HL-60/S4 (cell line): ENCODE measurements around the gene SYCN.
"Not testable (repeated sequence)": the region's sequence is repeated elsewhere in the genome, so short reads cannot be mapped to it uniquely, and the experiment has no call there.

Source experiments
- in situ Hi-C: fragments of 300-500 bp; cut with MboI; formaldehyde crosslinking; loops from 2 replicates; pipeline ENCODE4 v1.14.3; 2022; ENCODE audit warnings: low sequenced_read_pairs

Gene SYCN, protein sequence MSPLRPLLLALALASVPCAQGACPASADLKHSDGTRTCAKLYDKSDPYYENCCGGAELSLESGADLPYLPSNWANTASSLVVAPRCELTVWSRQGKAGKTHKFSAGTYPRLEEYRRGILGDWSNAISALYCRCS

DNA sequence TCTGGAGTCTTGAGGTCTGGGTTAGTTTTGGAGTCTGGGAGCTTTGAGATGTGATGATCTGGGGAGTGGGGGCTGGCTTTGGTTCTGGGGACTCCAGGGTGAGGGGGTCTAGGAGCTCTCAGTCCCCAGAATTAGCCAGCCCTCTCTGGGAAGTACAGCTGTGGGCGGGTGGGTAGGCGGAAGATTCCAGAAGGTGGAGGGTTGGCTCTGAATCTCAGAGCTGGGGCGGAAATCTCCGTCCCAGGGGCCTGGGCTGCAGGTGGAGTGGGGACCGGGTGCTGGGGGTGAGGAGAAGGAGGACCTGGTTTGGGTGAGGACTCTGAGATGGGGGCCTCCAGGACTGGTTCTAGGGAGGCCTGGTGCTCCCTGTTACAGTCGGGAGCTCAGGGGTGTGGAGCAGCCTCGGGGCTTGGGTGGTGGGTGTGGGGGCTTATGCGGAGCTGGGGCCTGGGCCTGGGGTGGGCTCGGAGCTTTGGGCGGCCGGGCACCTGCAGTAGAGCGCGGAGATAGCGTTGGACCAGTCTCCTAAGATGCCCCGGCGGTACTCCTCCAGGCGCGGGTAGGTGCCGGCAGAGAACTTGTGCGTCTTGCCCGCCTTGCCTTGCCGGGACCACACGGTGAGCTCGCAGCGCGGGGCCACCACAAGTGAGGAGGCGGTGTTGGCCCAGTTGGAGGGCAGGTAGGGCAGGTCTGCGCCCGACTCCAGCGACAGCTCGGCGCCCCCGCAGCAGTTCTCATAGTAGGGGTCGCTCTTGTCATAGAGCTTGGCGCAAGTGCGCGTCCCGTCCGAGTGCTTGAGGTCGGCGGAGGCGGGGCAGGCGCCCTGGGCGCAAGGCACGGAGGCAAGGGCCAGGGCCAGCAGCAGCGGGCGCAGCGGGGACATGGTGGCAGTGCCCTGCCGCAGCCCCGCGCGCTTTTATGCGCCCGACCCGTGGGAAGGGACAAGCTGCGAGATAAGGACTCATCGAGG lies at the start of gene SYCN:
Gene SYCN (minus strand): TSS at position 892 of the 970 bp plus-strand sequence. CDS start 9 bp downstream, at position 883.
- in situ Hi-C loops: no loop called here

DNA sequence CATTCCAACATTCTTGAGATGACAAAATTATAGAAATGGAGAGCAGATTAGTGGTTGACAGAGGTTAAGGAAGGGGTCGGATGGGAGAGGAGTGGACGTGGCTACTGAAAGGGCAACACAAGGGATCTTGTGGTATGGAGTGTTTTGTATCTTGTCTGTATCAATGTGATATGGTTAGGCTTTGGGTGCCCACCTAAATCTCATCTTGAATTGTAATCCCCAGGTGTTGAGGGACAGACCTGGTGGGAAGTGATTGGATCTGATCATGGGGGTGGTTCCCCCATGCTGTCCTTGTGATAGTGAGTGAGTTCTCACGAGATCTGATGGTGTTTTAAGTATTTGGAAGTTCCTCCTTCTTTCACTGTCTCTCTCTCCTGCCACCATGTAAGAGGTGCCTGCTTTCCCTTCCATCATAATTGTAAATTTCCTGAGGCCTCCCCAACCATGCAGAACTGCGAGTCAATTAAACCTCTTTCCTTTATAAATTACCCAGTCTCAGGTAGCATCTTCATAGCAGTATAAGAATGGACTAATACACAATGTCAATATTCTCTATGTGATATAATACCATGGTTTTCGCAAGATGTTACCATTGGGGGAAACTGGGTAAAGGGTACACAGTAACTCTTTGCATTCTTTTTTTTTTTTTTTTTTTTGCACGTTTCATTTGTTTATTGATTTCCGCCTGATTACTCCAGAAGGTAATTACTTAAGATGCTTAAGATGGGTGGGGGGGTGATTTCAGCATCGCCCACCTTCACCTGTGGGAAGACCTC lies 49.5 kb upstream of the SYCN start:
- in situ Hi-C loops: no loop called here

DNA sequence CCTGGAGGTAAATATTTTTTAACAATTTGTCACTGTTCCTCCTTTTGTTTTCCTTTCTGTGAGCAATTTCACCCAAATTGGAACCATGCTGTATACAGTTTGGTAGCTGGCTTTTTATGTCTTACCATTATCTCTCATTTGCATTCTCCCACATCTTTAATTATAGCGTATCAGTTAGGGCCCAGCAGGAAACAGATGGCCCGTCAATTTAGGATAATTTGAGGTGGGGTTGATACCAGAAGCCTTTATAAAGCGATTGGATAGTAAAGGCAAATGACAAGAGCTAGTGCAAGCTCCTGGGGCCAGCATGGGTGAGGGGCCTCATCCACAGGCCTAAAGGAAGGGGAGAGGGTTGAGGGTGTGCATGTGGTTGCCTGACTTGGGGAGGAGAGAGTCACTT lies 48.4 kb upstream of the SYCN start:
- in situ Hi-C loops: no loop called here

DNA sequence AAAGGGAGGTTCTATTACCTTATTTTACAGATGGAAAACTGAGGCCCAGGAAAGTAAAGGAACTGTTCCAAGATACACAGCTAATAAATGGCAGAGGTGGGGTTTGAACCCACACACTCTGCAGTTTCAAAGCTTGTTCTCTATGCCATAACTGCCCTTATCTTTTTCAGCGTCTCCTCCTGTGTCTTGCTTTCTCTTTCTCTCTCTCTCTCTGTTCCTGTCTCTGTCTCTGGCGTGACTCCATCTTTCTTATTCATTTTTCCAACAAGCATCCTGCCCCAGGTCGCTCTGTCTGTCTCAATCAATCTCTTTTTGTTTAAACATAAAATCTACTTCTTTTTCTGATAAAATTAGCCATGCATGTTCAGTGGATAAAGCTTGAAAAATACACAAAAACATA lies 47.8 kb upstream of the SYCN start:
- in situ Hi-C loops: no loop called here

DNA sequence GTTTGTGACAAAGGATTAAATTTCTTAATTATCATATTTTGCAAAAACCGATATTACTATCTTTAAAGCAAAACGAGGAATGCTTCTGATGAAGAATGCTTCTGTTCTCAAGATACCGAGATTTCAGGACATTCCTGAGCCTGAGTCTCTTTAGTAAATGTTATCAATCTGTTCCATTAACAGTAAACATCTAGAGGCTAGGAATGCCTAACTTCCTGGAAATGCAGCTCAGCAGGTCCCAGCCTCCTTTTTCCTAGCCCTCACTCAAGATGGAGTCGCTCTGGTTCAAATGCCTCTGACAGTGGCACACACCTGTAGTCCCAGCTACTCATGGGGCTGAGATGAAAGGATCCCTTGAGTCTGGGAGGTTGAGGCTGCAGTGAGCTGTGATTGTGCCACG lies 47.0 kb upstream of the SYCN start:
- in situ Hi-C loops: no loop called here

DNA sequence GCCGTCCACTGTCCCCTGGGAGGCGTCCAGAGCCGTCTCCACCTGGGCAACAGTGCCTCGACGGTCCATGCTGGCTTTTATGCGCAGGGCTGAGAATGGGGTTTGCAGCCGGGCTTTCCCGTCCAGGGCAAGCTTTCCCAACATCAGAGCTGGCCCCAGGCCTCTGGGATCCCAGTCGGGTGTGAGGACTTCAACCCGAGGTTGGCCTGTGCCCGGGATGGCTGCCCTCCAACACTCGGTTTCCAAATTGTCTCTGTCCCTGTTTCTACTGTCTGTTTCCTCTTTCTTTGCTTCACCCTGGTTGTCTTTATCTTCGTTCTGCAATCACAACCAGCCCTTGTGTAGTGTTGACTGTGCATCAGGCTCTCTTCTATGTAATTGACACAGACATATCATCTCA lies 44.7 kb upstream of the SYCN start, which contains the start of gene IFNL4:
Gene IFNL4 (minus strand): TSS at position 51 of the 400 bp plus-strand sequence.
- in situ Hi-C loops: no loop called here

DNA sequence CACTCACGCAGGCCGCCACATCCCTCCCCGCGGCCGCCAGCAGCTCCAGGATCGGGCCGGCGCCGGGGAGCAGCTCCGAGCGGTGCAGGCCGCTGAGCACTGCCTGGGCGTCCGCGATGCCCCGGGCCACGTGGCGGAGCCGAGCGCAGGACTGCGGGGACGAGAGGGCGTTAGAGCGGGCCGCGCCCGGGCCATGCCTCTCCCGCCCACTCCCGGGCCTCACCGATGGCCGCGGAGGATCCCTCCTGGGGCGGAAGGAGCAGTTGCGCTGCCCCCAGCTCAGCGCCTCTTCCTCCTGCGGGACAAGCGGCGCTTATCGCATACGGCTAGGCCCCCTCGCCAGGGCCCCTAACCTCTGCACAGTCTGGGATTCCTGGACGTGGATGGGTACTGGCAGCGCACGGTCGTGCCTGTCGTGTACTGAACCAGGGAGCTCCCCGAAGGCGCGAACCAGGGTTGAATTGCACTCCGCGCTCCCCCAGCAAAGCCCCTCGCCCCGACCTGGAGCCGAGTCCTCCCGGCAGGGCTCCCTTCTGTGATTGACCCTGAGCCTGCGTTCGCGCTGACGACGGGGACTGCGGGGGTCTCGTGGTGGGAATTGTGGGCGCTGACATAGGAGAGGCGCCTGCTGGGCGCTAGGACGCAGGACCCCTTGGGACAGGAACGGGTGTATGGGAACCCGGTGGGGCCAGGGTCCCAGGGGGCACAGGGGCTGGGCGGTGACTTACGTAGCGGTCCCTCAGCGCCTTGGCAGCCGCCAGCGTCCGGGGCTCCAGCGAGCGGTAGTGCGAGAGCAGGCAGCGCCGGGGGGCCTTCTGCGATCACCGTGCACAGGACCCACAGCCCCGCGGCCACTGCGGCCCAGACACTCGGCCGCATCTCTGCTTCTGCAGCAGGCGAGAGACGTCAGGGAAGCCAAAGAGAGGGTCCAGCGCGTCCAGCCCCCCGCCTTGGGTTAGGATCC lies 43.9 kb upstream of the SYCN start:
- in situ Hi-C loops: no loop called here

DNA sequence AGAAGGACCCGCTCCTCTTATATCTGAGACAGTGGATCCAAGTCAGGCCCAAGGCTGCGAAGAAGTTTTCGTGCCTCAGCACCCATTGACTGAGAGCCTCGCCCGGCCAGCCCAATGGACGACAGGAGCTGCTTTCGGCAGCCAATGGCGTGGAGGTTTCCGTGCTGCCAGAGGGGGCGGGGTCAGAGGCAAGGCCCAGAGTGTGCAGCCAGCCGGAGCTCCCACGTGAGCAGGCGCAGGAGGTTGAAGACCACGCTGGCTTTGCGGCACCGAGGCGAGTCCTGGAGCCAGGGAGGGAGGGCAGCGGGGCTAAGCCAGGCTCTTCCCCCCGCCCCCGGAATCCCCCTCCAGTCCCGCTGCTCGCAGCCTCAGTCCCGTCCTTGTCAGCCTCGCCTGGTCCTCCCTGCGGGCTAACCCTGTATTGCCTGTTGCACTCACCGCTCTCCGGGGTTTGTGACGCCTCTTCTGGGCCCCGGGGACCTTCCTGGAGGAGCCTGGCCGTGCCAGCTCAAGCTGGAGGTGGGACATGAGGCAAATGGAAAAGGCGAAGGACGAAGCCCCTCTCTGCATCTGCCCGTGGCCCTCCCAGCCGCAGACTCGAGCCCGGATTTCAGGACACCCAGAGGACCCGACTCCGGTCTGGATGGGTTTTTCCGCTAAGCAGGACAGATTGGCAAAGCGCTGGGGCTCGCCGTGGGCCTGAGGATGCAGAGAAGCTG lies 43.0 kb upstream of the SYCN start:
- in situ Hi-C loops: no loop called here

DNA sequence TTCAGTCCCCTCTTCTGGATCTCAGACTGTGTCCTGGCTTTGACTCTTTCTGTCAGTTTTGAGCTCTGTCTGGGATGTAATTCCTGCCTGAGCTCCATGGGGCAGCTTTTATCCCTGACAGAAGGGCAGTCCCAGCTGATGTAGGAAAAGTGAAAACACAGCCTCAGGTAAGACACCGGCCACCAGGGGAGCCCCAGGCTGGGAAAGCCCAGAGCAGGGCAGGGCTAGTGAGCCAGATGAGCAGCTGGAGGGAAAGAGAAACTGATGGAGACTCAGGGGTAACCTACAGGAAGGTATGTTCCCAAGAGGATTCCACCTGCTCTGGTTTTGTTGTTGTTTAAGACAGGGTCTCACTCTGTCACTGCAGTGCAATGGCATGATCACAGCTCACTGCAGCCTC lies 41.1 kb upstream of the SYCN start:
- in situ Hi-C loops: not testable (repeated sequence)

DNA sequence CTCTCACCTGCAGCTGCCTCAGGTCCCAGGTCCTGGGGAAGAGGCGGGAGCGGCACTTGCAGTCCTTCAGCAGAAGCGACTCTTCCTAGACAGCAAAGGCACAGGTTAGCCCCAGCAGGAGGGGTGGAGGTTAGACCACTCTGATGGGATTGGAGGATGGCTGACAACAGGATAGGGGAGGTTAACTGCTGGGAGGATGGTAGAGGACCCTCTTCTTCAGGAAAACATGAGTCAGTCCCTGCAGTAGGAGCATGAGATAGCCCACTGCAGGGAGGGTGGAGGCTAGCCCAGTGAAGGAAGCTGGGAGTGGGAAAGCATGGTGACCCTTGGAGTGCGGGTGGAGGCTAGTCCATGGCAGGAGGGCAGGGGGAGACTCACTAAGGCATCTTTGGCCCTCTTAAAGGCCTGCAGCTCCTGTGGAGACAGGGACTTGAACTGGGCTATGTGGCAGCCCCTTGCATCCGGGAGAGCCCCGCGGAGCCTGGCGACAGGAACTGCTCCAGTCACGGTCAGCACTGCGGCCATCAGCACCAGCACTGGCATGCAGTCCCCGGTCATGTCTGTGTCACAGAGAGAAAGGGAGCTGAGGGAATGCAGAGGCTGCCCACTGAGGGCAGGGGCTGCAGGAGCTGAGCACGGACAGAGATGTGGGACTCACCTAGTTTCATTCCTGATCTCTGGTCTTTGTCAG lies 40.5 kb upstream of the SYCN start, which contains the start of gene IFNL3:
Gene IFNL3 (minus strand): TSS at position 597 of the 691 bp plus-strand sequence. CDS start 39 bp downstream, at position 558.
- in situ Hi-C loops: not testable (repeated sequence)

DNA sequence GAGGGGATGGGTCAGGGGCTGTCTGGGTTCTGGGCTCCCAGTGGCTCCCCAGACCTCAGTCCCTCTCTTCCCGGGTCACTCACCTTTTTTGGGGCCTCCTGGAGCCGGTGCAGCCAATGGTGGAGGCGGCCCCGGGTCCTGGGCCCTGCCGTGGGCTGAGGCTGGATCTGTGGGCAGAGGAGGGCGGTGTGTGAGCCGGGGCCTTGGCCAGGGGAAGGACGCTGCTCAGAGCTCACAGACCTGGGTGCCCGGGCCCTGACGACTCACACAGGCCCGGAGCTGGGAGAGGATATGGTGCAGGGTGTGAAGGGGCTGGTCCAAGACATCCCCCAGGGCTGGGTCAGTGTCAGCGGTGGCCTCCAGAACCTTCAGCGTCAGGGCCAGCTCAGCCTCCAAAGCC lies 39.7 kb upstream of the SYCN start:
- in situ Hi-C loops: not testable (repeated sequence)

DNA sequence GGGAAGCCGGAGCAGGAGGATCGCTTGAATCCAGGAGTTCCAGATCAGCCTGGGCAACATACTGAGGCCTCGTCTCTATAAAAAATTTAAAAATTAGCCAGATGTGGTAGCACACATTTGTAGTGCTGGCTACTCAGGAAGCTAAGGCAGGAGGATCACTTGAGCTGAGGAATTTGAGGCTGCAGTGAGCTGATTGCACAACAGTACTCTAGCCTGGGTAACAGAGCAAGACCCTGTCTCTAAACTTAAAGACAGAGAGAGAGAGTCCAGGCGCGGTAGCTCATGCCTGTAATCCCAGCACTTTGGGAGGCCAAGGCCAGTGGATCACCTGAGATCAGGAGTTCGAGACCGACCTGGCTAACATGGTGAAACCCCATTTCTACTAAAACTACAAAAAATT lies 36.4 kb upstream of the SYCN start:
- in situ Hi-C loops: no loop called here

DNA sequence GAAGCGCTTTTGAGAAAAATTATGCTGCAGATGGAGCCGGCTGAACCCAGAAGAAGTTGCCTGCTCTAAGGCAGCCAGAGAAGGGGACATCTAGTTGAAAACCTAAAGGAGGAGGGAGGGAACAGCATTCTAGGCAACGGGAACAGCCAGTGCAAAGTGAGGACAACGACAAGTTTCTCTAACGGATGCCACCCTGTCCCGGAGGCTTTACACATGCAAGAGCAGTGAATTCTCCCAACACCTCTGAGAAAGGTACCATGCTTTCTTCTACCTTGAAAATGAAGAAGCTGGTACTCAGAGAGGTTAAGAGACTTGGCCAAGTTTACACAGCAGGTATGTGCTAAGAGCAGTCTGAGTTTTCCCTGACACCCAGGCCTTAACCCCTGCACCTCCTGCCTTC lies 34.9 kb upstream of the SYCN start:
- in situ Hi-C loops: no loop called here

DNA sequence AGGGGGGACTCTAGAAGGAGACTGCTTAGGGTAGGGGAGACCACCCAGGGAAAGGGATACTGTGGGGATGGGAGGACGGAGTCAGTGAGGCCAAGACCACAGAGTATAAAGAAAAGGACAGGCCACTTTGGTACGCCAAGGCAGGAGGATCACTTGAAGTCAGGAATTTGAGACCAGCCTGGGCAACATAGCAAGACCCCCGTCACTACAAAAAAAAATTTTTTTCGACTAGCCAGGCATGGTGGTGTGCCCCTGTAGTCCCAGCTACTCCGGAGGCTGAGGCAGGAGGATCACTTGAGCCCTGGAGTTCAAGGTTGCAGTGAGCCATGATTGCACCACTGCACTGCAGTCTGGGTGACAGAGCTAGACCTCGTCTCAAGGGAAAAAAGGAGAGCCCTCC lies 34.1 kb upstream of the SYCN start:
- in situ Hi-C loops: no loop called here

DNA sequence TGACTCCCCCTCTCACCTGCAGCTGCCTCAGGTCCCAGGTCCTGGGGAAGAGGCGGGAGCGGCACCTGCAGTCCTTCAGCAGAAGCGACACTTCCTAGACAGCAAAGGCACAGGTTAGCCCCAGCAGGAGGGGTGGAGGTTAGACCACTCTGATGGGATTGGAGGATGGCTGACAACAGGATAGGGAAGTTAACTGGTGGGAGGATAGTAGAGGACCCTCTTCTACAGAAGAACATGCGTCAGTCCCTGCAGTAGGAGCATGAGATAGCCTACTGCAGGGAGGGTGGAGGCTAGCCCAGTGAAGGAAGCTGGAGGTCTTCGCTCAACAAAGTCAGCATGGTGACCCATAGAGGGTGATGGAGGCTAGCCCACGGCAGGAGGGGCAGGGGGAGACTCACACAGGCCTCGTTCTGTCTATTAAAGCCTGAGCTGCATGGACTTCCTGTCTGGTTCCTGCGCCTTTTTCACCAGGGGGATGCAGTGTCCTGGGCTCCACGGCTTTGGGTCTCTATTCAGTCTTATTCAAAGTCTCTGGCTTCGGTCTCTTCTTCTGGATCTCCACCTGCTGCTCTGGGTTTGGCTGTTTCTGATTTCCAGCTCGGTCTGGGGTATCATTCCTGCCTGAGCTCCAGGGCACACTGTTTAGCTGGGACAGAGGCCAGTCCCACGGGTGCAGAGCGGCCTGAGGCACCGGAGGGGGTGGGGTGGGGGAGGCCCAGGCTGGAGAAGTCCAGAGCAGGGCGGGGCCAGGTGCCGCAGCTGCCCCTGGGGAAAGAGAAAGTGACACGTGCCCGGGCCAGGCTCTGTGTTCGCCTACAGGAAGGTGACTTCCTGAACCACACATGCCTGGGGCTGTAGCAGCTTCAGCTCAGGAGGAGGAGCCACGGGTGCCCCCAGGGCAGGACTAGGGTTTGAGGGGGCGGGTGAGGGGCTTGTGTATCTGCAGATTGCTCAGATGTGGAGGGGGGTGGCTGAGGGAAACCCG lies 33.4 kb upstream of the SYCN start:
- in situ Hi-C loops: no loop called here

DNA sequence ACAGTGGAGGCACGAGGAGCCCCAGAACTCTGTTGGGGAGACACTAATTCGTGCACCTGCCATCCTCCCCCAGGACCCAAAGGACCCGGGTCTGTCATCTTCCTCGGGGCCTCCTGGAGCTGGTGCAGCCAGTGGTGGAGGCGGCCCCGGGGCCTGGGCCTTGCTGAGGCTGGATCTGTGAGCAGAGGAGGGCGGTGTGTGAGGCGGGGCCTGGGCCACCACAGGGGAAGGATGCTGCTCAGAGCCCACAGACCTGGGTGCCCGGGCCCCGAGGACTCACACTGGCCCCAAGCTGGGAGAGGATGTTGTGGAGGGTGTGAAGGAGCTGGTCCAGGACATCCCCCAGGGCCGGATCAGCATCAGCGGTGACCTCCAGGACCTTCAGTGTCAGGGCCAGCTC lies 32.5 kb upstream of the SYCN start:
- in situ Hi-C loops: no loop called here

DNA sequence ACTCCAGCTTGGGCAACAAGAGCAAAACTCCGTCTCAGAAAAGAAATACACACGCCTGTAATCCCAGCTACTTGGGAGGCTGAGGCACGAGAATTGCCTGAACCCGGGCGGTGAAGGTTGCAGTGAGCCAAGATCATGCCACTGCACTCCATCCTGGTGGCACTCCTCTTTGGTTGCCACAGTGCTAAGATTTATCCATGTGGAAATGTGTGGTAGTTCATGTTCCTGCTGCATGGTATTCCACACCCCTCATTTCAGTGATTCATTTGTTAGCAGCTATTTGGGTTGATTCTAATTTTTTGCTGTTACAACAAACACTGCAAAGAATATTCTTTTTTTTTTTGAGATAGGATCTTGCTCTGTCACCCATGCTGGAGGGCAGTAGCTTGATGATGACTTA lies 28.6 kb upstream of the SYCN start:
- in situ Hi-C loops: no loop called here
